HUES6 (cell line): ENCODE data around the gene DAPK1.

Source experiments
- H3K27ac ChIP-seq: 2 replicates; pipeline ENCODE4 v1.7.0; 2013; ENCODE audit warnings: low read depth, mild to moderate bottlenecking, low read length, inconsistent platforms
- H3K27me3 ChIP-seq: 2 replicates; pipeline ENCODE4 v1.6.1; 2013; ENCODE audit warnings: low read length; ENCODE audit not compliant: control insufficient read depth, insufficient read depth
- H3K36me3 ChIP-seq: 2 replicates; pipeline ENCODE4 v1.6.1; 2013; ENCODE audit warnings: low read length; ENCODE audit not compliant: control insufficient read depth, insufficient read depth
- H3K4me1 ChIP-seq: 2 replicates; pipeline ENCODE4 v1.6.1; 2013; ENCODE audit warnings: low read length; ENCODE audit not compliant: control insufficient read depth, insufficient read depth
- H3K4me3 ChIP-seq: 2 replicates; pipeline ENCODE4 v1.5.1; 2013; ENCODE audit warnings: low read depth, low read length
- H3K9ac ChIP-seq: one replicate; pipeline ENCODE4 v1.6.1; 2013; ENCODE audit warnings: mild to moderate bottlenecking, low read length
- H3K9me3 ChIP-seq: 2 replicates; pipeline ENCODE4 v1.6.1; 2013; ENCODE audit warnings: low read depth, low read length; ENCODE audit not compliant: control insufficient read depth, insufficient read depth

Gene DAPK1

GRCh38 chr9:87497604-87498045 lies at the start of gene DAPK1:
TSS of gene DAPK1 (plus strand) at chr9:87497867. CDS start at chr9:87499078, 1,211 bp downstream.
- Histone ChIP-seq H3K4me1 (peaks cover 12% of the 10 kb centered on the region), H3K27ac (peak within 1 kb of the TSS; percentile 83; the same call in 1 of the 2 replicates), H3K9ac (peak within 1 kb of the TSS; percentile 72), H3K4me3 (peak within 1 kb of the TSS; percentile 69), H3K9me3 (no peaks in the 10 kb centered on the region), H3K27me3 (no peaks in the 10 kb centered on the region), H3K36me3 (peaks cover 6% of the 10 kb centered on the region; the same call in 1 of the 2 replicates)

GRCh38 chr9:87451149-87451548 lies 46.5 kb upstream of the DAPK1 start:
- no peak overlapping the region for H3K4me3 ChIP-seq
- no peak overlapping the region for H3K9ac ChIP-seq
- H3K9me3 ChIP-seq = peaks cover 27% of the 10 kb centered on the region
- H3K27me3 ChIP-seq = no peaks in the 10 kb centered on the region
- no peaks in the 10 kb centered on the region; the same call in 1 of the 2 replicates for H3K4me1 ChIP-seq
- H3K36me3 ChIP-seq = no peaks in the 10 kb centered on the region
- H3K27ac ChIP-seq = no peak overlapping the region

- Histone ChIP-seq H3K27me3 (no peaks in the 10 kb centered on the region), H3K4me1 (no peaks in the 10 kb centered on the region), H3K9me3 (peaks cover 40% of the 10 kb centered on the region), H3K4me3 (no peak overlapping the region), H3K9ac (no peak overlapping the region), H3K27ac (no peak overlapping the region), H3K36me3 (no peaks in the 10 kb centered on the region)
Measured at GRCh38 chr9:87455407-87455806, 42.3 kb upstream of the DAPK1 start.

GRCh38 chr9:87461256-87461655 lies 36.4 kb upstream of the DAPK1 start:
- H3K9me3 ChIP-seq = peaks cover 12% of the 10 kb centered on the region
- H3K27ac ChIP-seq = no peak overlapping the region
- no peak overlapping the region for H3K4me3 ChIP-seq
- no peaks in the 10 kb centered on the region for H3K27me3 ChIP-seq
- peaks cover 11% of the 10 kb centered on the region for H3K4me1 ChIP-seq
- no peak overlapping the region for H3K9ac ChIP-seq
- H3K36me3 ChIP-seq = no peaks in the 10 kb centered on the region

- H3K4me3 ChIP-seq = no peak overlapping the region
- 0 out of 2 replicates have a peak overlapping the region, but pooled peaks have one; percentile 11 for H3K27ac ChIP-seq
- no peaks in the 10 kb centered on the region for H3K27me3 ChIP-seq
- H3K36me3 ChIP-seq = no peaks in the 10 kb centered on the region
- H3K4me1 ChIP-seq = peaks cover 11% of the 10 kb centered on the region
- no peaks in the 10 kb centered on the region for H3K9me3 ChIP-seq
- no peak overlapping the region for H3K9ac ChIP-seq
Measured at GRCh38 chr9:87464110-87464991, 33.3 kb upstream of the DAPK1 start.

- Histone ChIP-seq H3K4me1 (peaks cover 11% of the 10 kb centered on the region), H3K4me3 (no peak overlapping the region), H3K36me3 (no peaks in the 10 kb centered on the region), H3K9me3 (no peaks in the 10 kb centered on the region), H3K27me3 (no peaks in the 10 kb centered on the region), H3K9ac (no peak overlapping the region), H3K27ac (no peak overlapping the region)
Measured at GRCh38 chr9:87464992-87465378, 32.7 kb upstream of the DAPK1 start.

GRCh38 chr9:87465816-87466215 lies 31.9 kb upstream of the DAPK1 start:
- Histone ChIP-seq H3K36me3 (no peaks in the 10 kb centered on the region), H3K27ac (no peak overlapping the region)

GRCh38 chr9:87467187-87467586 lies 30.5 kb upstream of the DAPK1 start:
- no peak overlapping the region for H3K9ac ChIP-seq
- no peaks in the 10 kb centered on the region for H3K27me3 ChIP-seq
- H3K4me1 ChIP-seq = peaks cover 11% of the 10 kb centered on the region
- H3K27ac ChIP-seq = no peak overlapping the region
- H3K9me3 ChIP-seq = no peaks in the 10 kb centered on the region
- H3K4me3 ChIP-seq = no peak overlapping the region
- no peaks in the 10 kb centered on the region for H3K36me3 ChIP-seq

More at GRCh38 chr9:87465816-87466215, 31.9 kb upstream of the DAPK1 start:
- peaks cover 11% of the 10 kb centered on the region for H3K4me1 ChIP-seq
- no peak overlapping the region for H3K4me3 ChIP-seq
- no peaks in the 10 kb centered on the region for H3K27me3 ChIP-seq
- H3K9me3 ChIP-seq = no peaks in the 10 kb centered on the region
- no peak overlapping the region for H3K9ac ChIP-seq

- Histone ChIP-seq H3K4me1 (peaks cover 6% of the 10 kb centered on the region), H3K9ac (no peak overlapping the region), H3K4me3 (no peak overlapping the region), H3K36me3 (no peaks in the 10 kb centered on the region), H3K9me3 (no peaks in the 10 kb centered on the region), H3K27me3 (no peaks in the 10 kb centered on the region), H3K27ac (no peak overlapping the region)
Measured at GRCh38 chr9:87469793-87470465, 27.7 kb upstream of the DAPK1 start.

GRCh38 chr9:87471746-87472145 lies 25.9 kb upstream of the DAPK1 start:
- no peaks in the 10 kb centered on the region for H3K27me3 ChIP-seq
- no peaks in the 10 kb centered on the region for H3K36me3 ChIP-seq
- H3K27ac ChIP-seq = no peak overlapping the region
- H3K9me3 ChIP-seq = no peaks in the 10 kb centered on the region
- H3K4me3 ChIP-seq = no peak overlapping the region
- no peaks in the 10 kb centered on the region for H3K4me1 ChIP-seq
- no peak overlapping the region for H3K9ac ChIP-seq

GRCh38 chr9:87475463-87475862 lies 22.2 kb upstream of the DAPK1 start:
- no peaks in the 10 kb centered on the region for H3K36me3 ChIP-seq
- H3K9ac ChIP-seq = no peak overlapping the region
- H3K27me3 ChIP-seq = no peaks in the 10 kb centered on the region
- H3K9me3 ChIP-seq = no peaks in the 10 kb centered on the region
- no peak overlapping the region for H3K4me3 ChIP-seq
- no peaks in the 10 kb centered on the region for H3K4me1 ChIP-seq
- H3K27ac ChIP-seq = no peak overlapping the region
